Right forelimb (tissue), 1 donor: ENCODE results near the gene TBC1D5.

Experiments
- DNase-seq: peaks from one replicate; pipeline ENCODE4 v3.0.0-alpha.2; 2018

TBC1D5 gene

GRCh38 chr3:17456650-17457049 lies 285.8 kb downstream of the TBC1D5 start:
- no peak for DNase-seq

- no peak for DNase-seq
These were observed 286.4 kb downstream of the TBC1D5 start for GRCh38 chr3:17456046-17456445.

GRCh38 chr3:17444865-17445264 lies 297.6 kb downstream of the TBC1D5 start:
- no peak for DNase-seq

- no peak for DNase-seq
These were observed 299.3 kb downstream of the TBC1D5 start for GRCh38 chr3:17443142-17443541.

- no peak for DNase-seq
These were observed 299.9 kb downstream of the TBC1D5 start for GRCh38 chr3:17442332-17443049.

- DNase-seq: no peak
These were observed 308.6 kb downstream of the TBC1D5 start for GRCh38 chr3:17433876-17434275.

GRCh38 chr3:17432236-17432635 lies 310.2 kb downstream of the TBC1D5 start:
- DNase-seq: no peak

- no peak for DNase-seq
These were observed 310.9 kb downstream of the TBC1D5 start for GRCh38 chr3:17431484-17432045.

- no peak for DNase-seq
These were observed 311.4 kb downstream of the TBC1D5 start for GRCh38 chr3:17431004-17431403.

- no peak for DNase-seq
These were observed 311.8 kb downstream of the TBC1D5 start for GRCh38 chr3:17430582-17430981.

- DNase-seq: no peak
These were observed 318.5 kb downstream of the TBC1D5 start for GRCh38 chr3:17423786-17424536.

GRCh38 chr3:17422636-17423035 lies 319.8 kb downstream of the TBC1D5 start:
- DNase-seq: no peak

- no peak for DNase-seq
These were observed 321.8 kb downstream of the TBC1D5 start for GRCh38 chr3:17420668-17421067.

GRCh38 chr3:17412950-17413530 lies 329.4 kb downstream of the TBC1D5 start:
- no peak for DNase-seq

GRCh38 chr3:17411157-17411877 lies 331.1 kb downstream of the TBC1D5 start:
- no peak for DNase-seq

- DNase-seq: no peak
These were observed 334.9 kb downstream of the TBC1D5 start for GRCh38 chr3:17407576-17407975.

- no peak for DNase-seq
These were observed 337.9 kb downstream of the TBC1D5 start for GRCh38 chr3:17404548-17404947.

GRCh38 chr3:17402442-17402841 lies 340.0 kb downstream of the TBC1D5 start:
- no peak for DNase-seq

- DNase-seq: no peak
These were observed 340.5 kb downstream of the TBC1D5 start for GRCh38 chr3:17401912-17402311.

GRCh38 chr3:17399586-17399985 lies 342.8 kb downstream of the TBC1D5 start:
- DNase-seq: no peak

- no peak for DNase-seq
These were observed 343.4 kb downstream of the TBC1D5 start for GRCh38 chr3:17398959-17399551.

- no peak for DNase-seq
These were observed 346.4 kb downstream of the TBC1D5 start for GRCh38 chr3:17396036-17396435.
